HepG2 (cell line): Measurements from ENCODE around the gene FXR2. TPM values are rescaled to one million over a fixed set of nuclear protein-coding genes. Genes with fewer than 3 reads are reported as not detected.

Source experiments
- CCAR2 ChIP-seq: fragments of 200-400 bp; formaldehyde crosslinking; optimal IDR thresholded peaks from 2 replicates; pipeline ENCODE3; 2018; ENCODE audit warnings: low read depth, mild to moderate bottlenecking, low read length, moderate library complexity
- CEBPB ChIP-seq: IDR thresholded peaks from 2 replicates; pipeline ENCODE4 v1.6.1; 2011; ENCODE audit warnings: low read depth, low read length, improper control_type of control experiment, borderline replicate concordance
- EEA1 ChIP-seq: sonication (generic); formaldehyde crosslinking; IDR thresholded peaks from 2 replicates; pipeline ENCODE4 v1.5.1; 2020; ENCODE audit warnings: mild to moderate bottlenecking, missing genetic modification reagents, borderline replicate concordance
- HDAC1 ChIP-seq: sonication (generic); formaldehyde crosslinking; IDR thresholded peaks from 2 replicates; pipeline ENCODE4 v1.5.1; 2020; ENCODE audit warnings: mild to moderate bottlenecking, missing genetic modification reagents
- KDM2A ChIP-seq: sonication (generic); formaldehyde crosslinking; IDR thresholded peaks from 2 replicates; pipeline ENCODE4 v1.4.0; 2020; ENCODE audit warnings: low read depth, missing genetic modification reagents, borderline replicate concordance
- NFE2L2 ChIP-seq: fragments of 150-350 bp; IDR thresholded peaks from 2 replicates; pipeline ENCODE4 v1.6.1; 2014; ENCODE audit warnings: low read length
- PPARG ChIP-seq: conservative IDR thresholded peaks from 2 replicates; pipeline ENCODE4 v1.6.1; 2016; ENCODE audit warnings: missing biosample characterization, missing genetic modification reagents
- SP4 ChIP-seq: sonication (generic); formaldehyde crosslinking; IDR thresholded peaks from 2 replicates; pipeline ENCODE4 v1.8.1; 2023; ENCODE audit warnings: mild to moderate bottlenecking, missing genetic modification reagents
- SP5 ChIP-seq: IDR thresholded peaks from 2 replicates; pipeline ENCODE4 v1.6.1; 2016; ENCODE audit warnings: low read depth, borderline replicate concordance
- THAP11 ChIP-seq: IDR thresholded peaks from 2 replicates; pipeline ENCODE4 v1.6.1; 2016; ENCODE audit warnings: missing biosample characterization, missing genetic modification reagents
- ZFX ChIP-seq: sonication (generic); formaldehyde crosslinking; IDR thresholded peaks from 2 replicates; pipeline ENCODE4 v1.4.0; 2020; ENCODE audit warnings: mild to moderate bottlenecking, low read depth, missing genetic modification reagents, moderate library complexity
- ZNF292 ChIP-seq: sonication (generic); formaldehyde crosslinking; IDR thresholded peaks from 2 replicates; pipeline ENCODE4 v1.8.1; 2022; ENCODE audit warnings: mild to moderate bottlenecking, low read depth, missing genetic modification reagents, borderline replicate concordance
- polyA plus RNA-seq, 8 experiments: library from polyadenylated mRNA; depleted of rRNA in 3 of 8; stranded (reverse) in 7 of 8; unstranded in 1 of 8; fragments of >200 nt; fragmentation: Illumina TruSeq in 4 of 8; extraction: Trizol in 4 of 8; gene quantifications; 2 replicates each; pipeline versions ENCODE4 v1.2.1 to v1.2.3, GENCODE V29; 2011 to 2016; ENCODE audit warnings: low read depth in 4 of 8, missing spikeins in 1 of 8, mixed read lengths in 1 of 8; ENCODE audit not compliant: insufficient read depth in 1 of 8
- total RNA-seq, 5 experiments: library from RNA; depleted of rRNA; stranded (reverse); fragments of >200 nt; fragmentation: Illumina TruSeq; extraction: Trizol; gene quantifications; 2 replicates each; pipeline ENCODE4 v1.2.3, GENCODE V29; 2016; ENCODE audit warnings: low read depth in 1 of 5
- TF ChIP-seq, protein P1 (sequence below): sonication (generic); formaldehyde crosslinking; IDR thresholded peaks from 2 replicates; pipeline ENCODE4 v1.5.1; 2020; ENCODE audit warnings: missing genetic modification reagents, mild to moderate bottlenecking, borderline replicate concordance
- TF ChIP-seq, protein P2 (sequence below): sonication (generic); formaldehyde crosslinking; IDR thresholded peaks from 2 replicates; pipeline ENCODE4 v1.5.1; 2020; ENCODE audit warnings: missing genetic modification reagents, mild to moderate bottlenecking, borderline replicate concordance
- TF ChIP-seq, protein P3 (sequence below): IDR thresholded peaks from 2 replicates; pipeline ENCODE4 v1.6.1; 2016; ENCODE audit warnings: low read depth
- TF ChIP-seq, protein P4 (sequence below): sonication (generic); formaldehyde crosslinking; IDR thresholded peaks from 2 replicates; pipeline ENCODE4 v1.5.0; 2020; ENCODE audit warnings: mild to moderate bottlenecking, missing genetic modification reagents, moderate library complexity
- TF ChIP-seq, protein P5 (sequence below): sonication (generic); formaldehyde crosslinking; IDR thresholded peaks from 2 replicates; pipeline ENCODE4 v1.5.1; 2020; ENCODE audit warnings: missing genetic modification reagents, mild to moderate bottlenecking, borderline replicate concordance

The FXR2 gene
- total and polyA plus RNA-seq, 2 of the 13 experiments (the other 11 are each of a cell fraction or from before 2014, with no cell fraction given): 20.9 to 24.4 TPM

DNA sequence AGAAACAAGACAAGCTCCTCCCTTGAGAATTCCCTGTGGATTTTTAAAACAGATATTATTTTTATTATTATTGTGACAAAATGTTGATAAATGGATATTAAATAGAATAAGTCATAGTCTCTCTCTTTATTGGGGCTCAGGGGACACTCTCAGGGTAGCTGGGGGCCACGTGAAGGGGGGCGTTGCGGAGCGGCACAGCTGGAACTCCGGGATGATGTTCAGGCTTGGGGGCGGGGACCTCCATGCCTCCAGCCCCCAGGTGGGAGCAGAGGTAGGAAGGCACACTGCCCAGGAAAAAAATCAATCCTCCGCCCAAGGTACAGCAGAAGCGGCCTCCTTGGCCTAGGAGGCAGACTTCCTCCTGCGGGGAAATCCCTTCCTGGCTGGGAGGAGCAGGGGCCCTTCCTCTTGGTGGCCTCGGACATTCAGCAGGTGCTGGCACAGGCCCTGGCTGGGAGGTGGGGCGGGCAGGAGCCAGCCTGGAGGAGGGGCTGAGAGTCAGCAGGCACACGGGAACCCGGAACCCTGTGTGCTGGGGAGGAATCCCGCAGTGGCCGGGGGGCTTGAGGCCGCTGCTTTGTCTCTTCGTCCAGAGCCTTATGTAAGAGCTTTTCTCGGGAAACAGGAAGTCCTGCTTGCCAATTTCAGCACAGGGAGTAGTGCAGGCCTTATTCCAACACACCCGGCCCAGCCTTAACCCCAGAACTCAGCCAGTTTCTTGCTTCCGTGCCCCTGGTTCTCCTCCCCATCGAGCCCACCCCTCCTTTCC, 56.7 kb downstream of the FXR2 start (continued):
- 0 out of 2 replicates have a peak, but pooled peaks have one; percentile 16 for TF ChIP-seq PPARG
- TF ChIP-seq, protein P1, sequence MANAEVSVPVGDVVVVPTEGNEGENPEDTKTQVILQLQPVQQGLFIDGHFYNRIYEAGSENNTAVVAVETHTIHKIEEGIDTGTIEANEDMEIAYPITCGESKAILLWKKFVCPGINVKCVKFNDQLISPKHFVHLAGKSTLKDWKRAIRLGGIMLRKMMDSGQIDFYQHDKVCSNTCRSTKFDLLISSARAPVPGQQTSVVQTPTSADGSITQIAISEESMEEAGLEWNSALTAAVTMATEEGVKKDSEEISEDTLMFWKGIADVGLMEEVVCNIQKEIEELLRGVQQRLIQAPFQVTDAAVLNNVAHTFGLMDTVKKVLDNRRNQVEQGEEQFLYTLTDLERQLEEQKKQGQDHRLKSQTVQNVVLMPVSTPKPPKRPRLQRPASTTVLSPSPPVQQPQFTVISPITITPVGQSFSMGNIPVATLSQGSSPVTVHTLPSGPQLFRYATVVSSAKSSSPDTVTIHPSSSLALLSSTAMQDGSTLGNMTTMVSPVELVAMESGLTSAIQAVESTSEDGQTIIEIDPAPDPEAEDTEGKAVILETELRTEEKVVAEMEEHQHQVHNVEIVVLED (CRISPR knock-in tag): 0 out of 2 replicates have a peak, but pooled peaks have one; percentile 14
- no peak for TF ChIP-seq ZNF292
- no peak for TF ChIP-seq NFE2L2
- TF ChIP-seq SP4 (CRISPR knock-in tag): peak; percentile 35; the same call in 1 of the 2 replicates
- TF ChIP-seq EEA1 (CRISPR knock-in tag): no peak
- peak; percentile 89 for TF ChIP-seq ZFX (CRISPR knock-in tag)
- TF ChIP-seq, protein P2, sequence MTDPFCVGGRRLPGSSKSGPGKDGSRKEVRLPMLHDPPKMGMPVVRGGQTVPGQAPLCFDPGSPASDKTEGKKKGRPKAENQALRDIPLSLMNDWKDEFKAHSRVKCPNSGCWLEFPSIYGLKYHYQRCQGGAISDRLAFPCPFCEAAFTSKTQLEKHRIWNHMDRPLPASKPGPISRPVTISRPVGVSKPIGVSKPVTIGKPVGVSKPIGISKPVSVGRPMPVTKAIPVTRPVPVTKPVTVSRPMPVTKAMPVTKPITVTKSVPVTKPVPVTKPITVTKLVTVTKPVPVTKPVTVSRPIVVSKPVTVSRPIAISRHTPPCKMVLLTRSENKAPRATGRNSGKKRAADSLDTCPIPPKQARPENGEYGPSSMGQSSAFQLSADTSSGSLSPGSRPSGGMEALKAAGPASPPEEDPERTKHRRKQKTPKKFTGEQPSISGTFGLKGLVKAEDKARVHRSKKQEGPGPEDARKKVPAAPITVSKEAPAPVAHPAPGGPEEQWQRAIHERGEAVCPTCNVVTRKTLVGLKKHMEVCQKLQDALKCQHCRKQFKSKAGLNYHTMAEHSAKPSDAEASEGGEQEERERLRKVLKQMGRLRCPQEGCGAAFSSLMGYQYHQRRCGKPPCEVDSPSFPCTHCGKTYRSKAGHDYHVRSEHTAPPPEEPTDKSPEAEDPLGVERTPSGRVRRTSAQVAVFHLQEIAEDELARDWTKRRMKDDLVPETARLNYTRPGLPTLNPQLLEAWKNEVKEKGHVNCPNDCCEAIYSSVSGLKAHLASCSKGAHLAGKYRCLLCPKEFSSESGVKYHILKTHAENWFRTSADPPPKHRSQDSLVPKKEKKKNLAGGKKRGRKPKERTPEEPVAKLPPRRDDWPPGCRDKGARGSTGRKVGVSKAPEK: no peak
- TF ChIP-seq CEBPB: no peak
- peak; percentile 71; the same call in 1 of the 2 replicates for TF ChIP-seq KDM2A
- TF ChIP-seq CCAR2: no peak
- peak; percentile 83 for TF ChIP-seq SP5
- TF ChIP-seq, protein P3, sequence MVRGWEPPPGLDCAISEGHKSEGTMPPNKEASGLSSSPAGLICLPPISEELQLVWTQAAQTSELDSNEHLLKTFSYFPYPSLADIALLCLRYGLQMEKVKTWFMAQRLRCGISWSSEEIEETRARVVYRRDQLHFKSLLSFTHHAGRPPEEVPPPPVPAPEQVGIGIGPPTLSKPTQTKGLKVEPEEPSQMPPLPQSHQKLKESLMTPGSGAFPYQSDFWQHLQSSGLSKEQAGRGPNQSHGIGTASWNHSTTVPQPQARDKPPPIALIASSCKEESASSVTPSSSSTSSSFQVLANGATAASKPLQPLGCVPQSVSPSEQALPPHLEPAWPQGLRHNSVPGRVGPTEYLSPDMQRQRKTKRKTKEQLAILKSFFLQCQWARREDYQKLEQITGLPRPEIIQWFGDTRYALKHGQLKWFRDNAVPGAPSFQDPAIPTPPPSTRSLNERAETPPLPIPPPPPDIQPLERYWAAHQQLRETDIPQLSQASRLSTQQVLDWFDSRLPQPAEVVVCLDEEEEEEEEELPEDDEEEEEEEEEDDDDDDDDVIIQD (CRISPR knock-in tag): 0 out of 2 replicates have a peak, but pooled peaks have one; percentile 25
- peak; percentile 50 for TF ChIP-seq THAP11 (CRISPR knock-in tag)
- TF ChIP-seq, protein P4, sequence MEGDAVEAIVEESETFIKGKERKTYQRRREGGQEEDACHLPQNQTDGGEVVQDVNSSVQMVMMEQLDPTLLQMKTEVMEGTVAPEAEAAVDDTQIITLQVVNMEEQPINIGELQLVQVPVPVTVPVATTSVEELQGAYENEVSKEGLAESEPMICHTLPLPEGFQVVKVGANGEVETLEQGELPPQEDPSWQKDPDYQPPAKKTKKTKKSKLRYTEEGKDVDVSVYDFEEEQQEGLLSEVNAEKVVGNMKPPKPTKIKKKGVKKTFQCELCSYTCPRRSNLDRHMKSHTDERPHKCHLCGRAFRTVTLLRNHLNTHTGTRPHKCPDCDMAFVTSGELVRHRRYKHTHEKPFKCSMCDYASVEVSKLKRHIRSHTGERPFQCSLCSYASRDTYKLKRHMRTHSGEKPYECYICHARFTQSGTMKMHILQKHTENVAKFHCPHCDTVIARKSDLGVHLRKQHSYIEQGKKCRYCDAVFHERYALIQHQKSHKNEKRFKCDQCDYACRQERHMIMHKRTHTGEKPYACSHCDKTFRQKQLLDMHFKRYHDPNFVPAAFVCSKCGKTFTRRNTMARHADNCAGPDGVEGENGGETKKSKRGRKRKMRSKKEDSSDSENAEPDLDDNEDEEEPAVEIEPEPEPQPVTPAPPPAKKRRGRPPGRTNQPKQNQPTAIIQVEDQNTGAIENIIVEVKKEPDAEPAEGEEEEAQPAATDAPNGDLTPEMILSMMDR (CRISPR knock-in tag): peak; percentile 27
- TF ChIP-seq, protein P5, sequence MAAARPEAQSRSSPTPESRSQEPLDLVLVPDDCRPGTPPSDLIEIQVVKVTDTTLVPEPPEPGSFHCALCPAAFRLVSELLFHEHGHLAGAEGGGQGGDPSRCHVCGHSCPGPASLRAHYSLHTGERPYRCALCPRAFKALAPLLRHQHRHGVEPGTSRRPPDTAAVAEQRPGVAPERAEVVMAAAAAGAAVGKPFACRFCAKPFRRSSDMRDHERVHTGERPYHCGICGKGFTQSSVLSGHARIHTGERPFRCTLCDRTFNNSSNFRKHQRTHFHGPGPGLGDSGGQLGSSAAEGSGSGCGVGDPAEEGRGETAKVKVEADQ (CRISPR knock-in tag): no peak
- peak; percentile 43; the same call in 1 of the 2 replicates for TF ChIP-seq HDAC1 (CRISPR knock-in tag)
